H9 (cell line): ENCODE results near the gene RAPH1. TPM values are rescaled to one million over a fixed set of nuclear protein-coding genes. Genes with fewer than 3 reads are reported as not detected.
A peak's percentile ranks its signal among the peaks of the same experiment; 100 is the strongest.
"Not testable (repeated sequence)": the region's sequence is repeated elsewhere in the genome, so short reads cannot be mapped to it uniquely, and the experiment has no call there.

Experiments used
- DNase-seq: peaks from one replicate; pipeline ENCODE4 v3.0.0-alpha.2; 2017
- H2AFZ ChIP-seq: one replicate; pipeline ENCODE4 v1.6.1; 2013; ENCODE audit warnings: mild to moderate bottlenecking, low read length, control low read depth, moderate library complexity
- H2AK5ac ChIP-seq: 2 replicates; pipeline ENCODE4 v1.6.1; 2013; ENCODE audit warnings: low read length, control low read depth, mixed read lengths; ENCODE audit not compliant: insufficient read length
- H2BK120ac ChIP-seq: one replicate; pipeline ENCODE4 v1.6.1; 2013; ENCODE audit warnings: low read depth, mild to moderate bottlenecking, low read length, control low read depth, inconsistent platforms; ENCODE audit not compliant: poor library complexity, severe bottlenecking
- H2BK12ac ChIP-seq: 2 replicates; pipeline ENCODE4 v1.6.1; 2013; ENCODE audit warnings: low read length, control low read depth, mixed read lengths, low read depth; ENCODE audit not compliant: insufficient read length
- H2BK15ac ChIP-seq: 2 replicates; pipeline ENCODE4 v1.6.1; 2013; ENCODE audit warnings: low read depth, low read length, control low read depth
- H2BK20ac ChIP-seq: one replicate; pipeline ENCODE4 v1.6.1; 2013; ENCODE audit warnings: low read depth, mild to moderate bottlenecking, low read length, control low read depth, inconsistent platforms; ENCODE audit not compliant: poor library complexity, severe bottlenecking
- H2BK5ac ChIP-seq: 2 replicates; pipeline ENCODE4 v1.6.1; 2013; ENCODE audit warnings: low read length, control low read depth, mixed read lengths; ENCODE audit not compliant: insufficient read length
- H3K14ac ChIP-seq: 2 replicates; pipeline ENCODE4 v1.6.1; 2013; ENCODE audit warnings: low read length, control low read depth; ENCODE audit not compliant: insufficient read depth
- H3K18ac ChIP-seq: 2 replicates; pipeline ENCODE4 v1.6.1; 2013; ENCODE audit warnings: low read depth, mild to moderate bottlenecking, mixed read lengths, low read length, control low read depth; ENCODE audit not compliant: insufficient read length
- H3K23ac ChIP-seq: 2 replicates; pipeline ENCODE4 v1.6.1; 2013; ENCODE audit warnings: low read length, control low read depth, mixed read lengths, low read depth; ENCODE audit not compliant: insufficient read length
- H3K23me2 ChIP-seq: 2 replicates; pipeline ENCODE4 v1.6.1; 2013; ENCODE audit warnings: low read depth, mild to moderate bottlenecking, mixed read lengths, low read length, control low read depth; ENCODE audit not compliant: insufficient read length, poor library complexity, severe bottlenecking
- H3K27ac ChIP-seq: 2 replicates; pipeline ENCODE4 v1.5.1; 2013; ENCODE audit warnings: low read length, control low read depth, mixed read lengths, low read depth; ENCODE audit not compliant: insufficient read length
- H3K27me3 ChIP-seq: 2 replicates; pipeline ENCODE4 v1.6.1; 2013; ENCODE audit warnings: low read length, control low read depth, inconsistent platforms; ENCODE audit not compliant: insufficient read depth
- H3K4ac ChIP-seq: 2 replicates; pipeline ENCODE4 v1.6.1; 2013; ENCODE audit warnings: low read depth, mild to moderate bottlenecking, control low read depth, inconsistent platforms, low read length, moderate library complexity
- H3K4me1 ChIP-seq: 2 replicates; pipeline ENCODE4 v1.6.1; 2013; ENCODE audit warnings: low read length, control low read depth, inconsistent platforms; ENCODE audit not compliant: insufficient read depth
- H3K4me2 ChIP-seq: 2 replicates; pipeline ENCODE4 v1.6.1; 2013; ENCODE audit warnings: low read length, control low read depth, mixed read lengths; ENCODE audit not compliant: insufficient read length, insufficient read depth
- H3K56ac ChIP-seq: 2 replicates; pipeline ENCODE4 v1.6.1; 2013; ENCODE audit warnings: low read depth, mild to moderate bottlenecking, mixed read lengths, low read length, control low read depth; ENCODE audit not compliant: insufficient read length
- H3K79me1 ChIP-seq: 2 replicates; pipeline ENCODE4 v1.6.1; 2013; ENCODE audit warnings: low read depth, mild to moderate bottlenecking, moderate library complexity, low read length, control low read depth, inconsistent platforms; ENCODE audit not compliant: insufficient read depth, poor library complexity, severe bottlenecking
- H3K79me2 ChIP-seq: 2 replicates; pipeline ENCODE4 v1.6.1; 2013; ENCODE audit warnings: low read length, control low read depth, inconsistent platforms; ENCODE audit not compliant: insufficient read depth
- H3K9ac ChIP-seq: 2 replicates; pipeline ENCODE4 v1.6.1; 2013; ENCODE audit warnings: low read length, control low read depth, mixed read lengths; ENCODE audit not compliant: insufficient read length; ENCODE audit errors: extremely low read depth
- H3K9me3 ChIP-seq: one replicate; pipeline ENCODE4 v1.6.1; 2013; ENCODE audit warnings: low read depth, low read length, inconsistent platforms; ENCODE audit not compliant: control insufficient read depth
- H3T11ph ChIP-seq: one replicate; pipeline ENCODE4 v1.6.1; 2013; ENCODE audit warnings: mild to moderate bottlenecking, low read length, control low read depth, inconsistent platforms
- H4K20me1 ChIP-seq: one replicate; pipeline ENCODE4 v1.6.1; 2013; ENCODE audit not compliant: control insufficient read depth, insufficient read length, insufficient read depth
- H4K5ac ChIP-seq: 2 replicates; pipeline ENCODE4 v1.6.1; 2013; ENCODE audit warnings: low read depth, mild to moderate bottlenecking, mixed read lengths, low read length, control low read depth; ENCODE audit not compliant: insufficient read length
- H4K8ac ChIP-seq: replicated peaks from 2 replicates; pipeline ENCODE4 v1.6.1; 2013; ENCODE audit warnings: low read length, control low read depth, mixed read lengths, low read depth; ENCODE audit not compliant: insufficient read length
- H4K91ac ChIP-seq: 2 replicates; pipeline ENCODE4 v1.6.1; 2013; ENCODE audit warnings: low read depth, mild to moderate bottlenecking, moderate library complexity, mixed read lengths, low read length, control low read depth; ENCODE audit not compliant: insufficient read length
- H3K27ac Mint-ChIP-seq, 3 experiments: 2 replicates in 2 of 3; 3 replicates in 1 of 3; pipeline ENCODE4 v1.8.0; 2020 to 2021; ENCODE audit warnings: mixed read lengths in 3 of 3, mild to moderate bottlenecking in 1 of 3, moderate library complexity in 1 of 3
- H3K27me3 Mint-ChIP-seq: 2 replicates; pipeline ENCODE4 v1.8.0; 2021; ENCODE audit warnings: low read depth, mild to moderate bottlenecking, moderate library complexity, mixed read lengths
- H3K36me3 Mint-ChIP-seq, 3 experiments: 2 replicates in 2 of 3; 3 replicates in 1 of 3; pipeline ENCODE4 v1.8.0; 2020 to 2021; ENCODE audit warnings: low read depth in 3 of 3, mixed read lengths in 3 of 3; ENCODE audit not compliant: insufficient read depth in 1 of 3
- H3K4me1 Mint-ChIP-seq, 2 experiments: 2 replicates each; pipeline ENCODE4 v1.8.0; 2020; ENCODE audit warnings: mixed read lengths in 2 of 2
- H3K4me3 Mint-ChIP-seq, 2 experiments: 2 replicates in 1 of 2; 3 replicates in 1 of 2; pipeline ENCODE4 v1.8.0; 2020 to 2021; ENCODE audit warnings: mild to moderate bottlenecking in 2 of 2, mixed read lengths in 2 of 2, moderate library complexity in 1 of 2
- H3K9me3 Mint-ChIP-seq, 2 experiments: 2 replicates in 1 of 2; 3 replicates in 1 of 2; pipeline ENCODE4 v1.8.0; 2020; ENCODE audit warnings: mild to moderate bottlenecking in 2 of 2, mixed read lengths in 2 of 2, moderate library complexity in 1 of 2
- CTCF ChIP-seq: fragments of 200-600 bp; sonication (generic); conservative IDR thresholded peaks from 3 replicates; pipeline ENCODE4 v1.8.0; 2021; ENCODE audit warnings: antibody characterized with exemption, mild to moderate bottlenecking
- WGBS: extraction: QIAGEN DNeasy Blood & Tissue Kit; methylation state at CpG from one replicate; pipeline ENCODE4 v1.1.7; 2013; ENCODE audit warnings: missing lambda C conversion rate, low lambda C conversion rate, mixed read lengths; ENCODE audit not compliant: insufficient read length; ENCODE audit errors: extremely low coverage; 5-methylcytosine and 5-hydroxymethylcytosine counted together
- total RNA-seq: library from RNA; stranded (reverse); gene quantifications from 2 replicates; pipeline ENCODE4 v1.2.1, GENCODE V29; 2021

Gene RAPH1
- total RNA-seq, 1 experiment from 2014 or later = 17.1 TPM

GRCh38 chr2:203527719-203528118 is 7.4 kb downstream of the RAPH1 start:
- no peaks in the 10 kb centered on the region for H3K9me3 ChIP-seq
- peaks cover 0 to 7% (median 0%) of the 10 kb centered on the region in 3 experiments; a peak in 3 of 7 replicates for H3K36me3 Mint-ChIP-seq
- WGBS = no CpG with 5 or more reads among the region's 3 CpGs
- no peak overlapping the region for H3K56ac ChIP-seq
- no peak overlapping the region for H2AFZ ChIP-seq
- H2AK5ac ChIP-seq = no peak overlapping the region
- H2BK5ac ChIP-seq = no peak overlapping the region
- H3K79me1 ChIP-seq = peaks cover 8% of the 10 kb centered on the region
- H3K18ac ChIP-seq = no peak overlapping the region
- H3K4me2 ChIP-seq = no peak overlapping the region
- H3K4me3 Mint-ChIP-seq = no peak overlapping the region
- H2BK20ac ChIP-seq = no peak overlapping the region
- H4K5ac ChIP-seq = no peak overlapping the region
- no peak for DNase-seq
- no peak overlapping the region for H3T11ph ChIP-seq
- H3K23ac ChIP-seq = no peak overlapping the region
- H3K27me3 ChIP-seq = no peaks in the 10 kb centered on the region
- no peak overlapping the region for H4K8ac ChIP-seq
- peaks cover under 1% of the 10 kb centered on the region; the same call in 1 of the 2 replicates for H3K4me1 ChIP-seq
- H4K20me1 ChIP-seq = no peaks in the 10 kb centered on the region
- no peak overlapping the region for H3K27ac ChIP-seq
- no peak overlapping the region for H4K91ac ChIP-seq
- no peak overlapping the region for H2BK15ac ChIP-seq
- no peaks in the 10 kb centered on the region for H3K23me2 ChIP-seq
- H3K27ac Mint-ChIP-seq = peak overlapping the region in 1 of 3 experiments; percentile 71; a peak in 1 of 7 replicates
- H2BK120ac ChIP-seq = no peak overlapping the region
- H3K79me2 ChIP-seq = peaks cover 2% of the 10 kb centered on the region; the same call in 1 of the 2 replicates
- H3K4me1 Mint-ChIP-seq = peaks cover under 1 to 7% of the 10 kb centered on the region in 2 experiments
- TF ChIP-seq CTCF = no peak
- no peak overlapping the region for H2BK12ac ChIP-seq
- H3K14ac ChIP-seq = no peak overlapping the region
- H3K9ac ChIP-seq = no peak overlapping the region
- no peak overlapping the region for H3K4ac ChIP-seq
- H3K9me3 Mint-ChIP-seq = no peaks in the 10 kb centered on the region
- H3K27me3 Mint-ChIP-seq = no peaks in the 10 kb centered on the region; the same call in 1 of the 2 replicates

- H3K79me2 ChIP-seq, H3K4ac ChIP-seq, H2AK5ac ChIP-seq, H3K23ac ChIP-seq, H3K79me1 ChIP-seq, H4K8ac ChIP-seq, H3K4me1 ChIP-seq, H3K4me3 Mint-ChIP-seq, H2BK5ac ChIP-seq, H2BK120ac ChIP-seq, DNase-seq, H2BK15ac ChIP-seq, H3K27ac ChIP-seq, H3K9me3 ChIP-seq, H4K20me1 ChIP-seq, H2BK12ac ChIP-seq, H3K4me2 ChIP-seq, H3K14ac ChIP-seq, H3T11ph ChIP-seq, H3K9ac ChIP-seq, H3K9me3 Mint-ChIP-seq, H3K27ac Mint-ChIP-seq, H2AFZ ChIP-seq, H3K23me2 ChIP-seq, H3K18ac ChIP-seq, H2BK20ac ChIP-seq, H3K27me3 Mint-ChIP-seq, H3K56ac ChIP-seq, H4K5ac ChIP-seq, H4K91ac ChIP-seq, H3K27me3 ChIP-seq: not testable (repeated sequence)
- whole genome bisulfite sequencing = no CpG with 5 or more reads among the region's 9 CpGs
- H3K4me1 Mint-ChIP-seq = peaks cover 13 to 16% of the 10 kb centered on the region in 2 experiments
- peaks cover 6 to 10% (median 7%) of the 10 kb centered on the region in 3 experiments for H3K36me3 Mint-ChIP-seq
Observed at GRCh38 chr2:203513268-203513667, 21.8 kb downstream of the RAPH1 start.
